Fibroblast of lung (primary cell): Measurements from ENCODE around the gene DDX28.

ENCODE experiments used
- CTCF ChIP-seq, 2 donors: IDR thresholded peaks in 1 of 2; conservative IDR thresholded peaks in 1 of 2; 1 replicate in 1 of 2; 2 replicates in 1 of 2; pipeline ENCODE4 v1.5.1; 2011 to 2012; ENCODE audit warnings: low read length in 2 of 2, control low read depth in 1 of 2, inconsistent platforms in 1 of 2, low read depth in 1 of 2, mild to moderate bottlenecking in 1 of 2
- EZH2 ChIP-seq: IDR thresholded peaks from 2 replicates; pipeline ENCODE4 v1.5.1; 2012; ENCODE audit warnings: low read length, control low read depth, mild to moderate bottlenecking; ENCODE audit errors: missing control alignments

- no peak for TF ChIP-seq CTCF (conservative IDR thresholded peaks at IDR 0.05 in 1 of 2, IDR thresholded peaks at IDR 0.05 in 1 of 2; ENCODE audit: low read depth in 1 of 2, low read length in 2 of 2)
- no peak for TF ChIP-seq EZH2
Observed at GRCh38 chr16:68037841-68038597, 15.0 kb upstream of the DDX28 start.
